Endothelial cell of umbilical vein (primary cell): Measurements from ENCODE around the gene NPPA. TPM values are rescaled to one million over a fixed set of nuclear protein-coding genes. Genes with fewer than 3 reads are reported as not detected.

ENCODE experiments used
- BruUV-seq: library from RNA; stranded (reverse); fragments of 400-500 nt; replicated peaks from 2 replicates; lab custom pipeline; 2021; lab: Mats Ljungman, UMichigan
- CTCF ChIA-PET: fragments of 300-600, 350-600 bp; sonication (Branson Sonifier 250); formaldehyde crosslinking; loops from one replicate; lab custom pipeline; 2021; ENCODE audit warnings: antibody characterized with exemption, inconsistent platforms; lab: Charles Lee
- POLR2A ChIA-PET: fragments of 300-600, 350-600 bp; sonication (Branson Sonifier 250); formaldehyde crosslinking; loops from one replicate; lab custom pipeline; 2021; ENCODE audit warnings: antibody characterized with exemption, inconsistent platforms; lab: Charles Lee
- DNase-seq: peaks from one replicate; pipeline ENCODE4 v3.0.0-alpha.2; 2011; ENCODE audit warnings: low read depth, low spot score
- FAIRE-seq: peaks from 2 replicates; lab custom pipeline; 2011; peaks lifted over from hg19 to GRCh38; lab: Jason Lieb, UNC
- H2AFZ ChIP-seq: 2 replicates; pipeline ENCODE4 v1.6.0; 2012; ENCODE audit warnings: low read depth, low read length, control low read depth, inconsistent platforms
- H3K27ac ChIP-seq: 2 replicates; pipeline ENCODE4 v1.5.1; 2011; ENCODE audit warnings: low read depth, mild to moderate bottlenecking, control low read depth, low read length, moderate library complexity; ENCODE audit not compliant: insufficient read depth
- H3K27me3 ChIP-seq, 2 experiments: 2 replicates each; pipeline versions ENCODE4 v1.6.0 to v1.6.1; 2011; ENCODE audit warnings: low read length in 2 of 2, mixed read lengths in 1 of 2; ENCODE audit not compliant: control insufficient read depth in 2 of 2, insufficient read depth in 2 of 2
- H3K36me3 ChIP-seq, 2 experiments: 2 replicates in 1 of 2; 3 replicates in 1 of 2; pipeline ENCODE4 v1.5.1; 2011; ENCODE audit warnings: low read length in 2 of 2, mild to moderate bottlenecking in 1 of 2, moderate library complexity in 1 of 2; ENCODE audit not compliant: control insufficient read depth in 2 of 2, insufficient read depth in 2 of 2; ENCODE audit errors: extremely low read depth in 1 of 2
- H3K4me1 ChIP-seq: 3 replicates; pipeline ENCODE4 v1.5.1; 2011; ENCODE audit warnings: mild to moderate bottlenecking, low read length; ENCODE audit not compliant: control insufficient read depth, insufficient read depth; ENCODE audit errors: extremely low read depth
- H3K4me2 ChIP-seq: 2 replicates; pipeline ENCODE4 v1.6.1; 2011; ENCODE audit warnings: low read length, control low read depth, mixed read lengths; ENCODE audit not compliant: insufficient read depth
- H3K4me3 ChIP-seq, 3 experiments: fragments of 200-600 bp in 1 of 3; sonication (generic), shearing (Covaris generic) in 1 of 3; replicated peaks in 1 of 3; 2 replicates each; pipeline ENCODE4 v1.5.1; 2011 to 2016; ENCODE audit warnings: control low read depth in 3 of 3, low read length in 3 of 3, mild to moderate bottlenecking in 2 of 3, inconsistent platforms in 1 of 3, low read depth in 1 of 3, moderate library complexity in 1 of 3; ENCODE audit not compliant: insufficient read depth in 1 of 3
- H3K79me2 ChIP-seq: 2 replicates; pipeline ENCODE4 v1.6.0; 2012; ENCODE audit warnings: low read length, inconsistent platforms; ENCODE audit not compliant: control insufficient read depth, insufficient read depth
- H3K9ac ChIP-seq: replicated peaks from 2 replicates; pipeline ENCODE3; 2011; ENCODE audit warnings: low read length, control low read depth; ENCODE audit not compliant: insufficient read depth; ENCODE audit errors: extremely low read depth
- H3K9me1 ChIP-seq: replicated peaks from 3 replicates; pipeline ENCODE4 v1.6.0; 2011; ENCODE audit warnings: mild to moderate bottlenecking, low read length; ENCODE audit not compliant: control insufficient read depth, insufficient read depth; ENCODE audit errors: extremely low read depth
- H3K9me3 ChIP-seq: replicated peaks from 2 replicates; pipeline ENCODE4 v1.5.1; 2012; ENCODE audit warnings: low read length, inconsistent platforms; ENCODE audit not compliant: control insufficient read depth, insufficient read depth
- H4K20me1 ChIP-seq: replicated peaks from 2 replicates; pipeline ENCODE3; 2011; ENCODE audit warnings: mild to moderate bottlenecking, low read length; ENCODE audit not compliant: control insufficient read depth, insufficient read depth; ENCODE audit errors: extremely low read depth
- EZH2 ChIP-seq: IDR thresholded peaks from 2 replicates; pipeline ENCODE4 v1.6.1; 2012; ENCODE audit warnings: borderline replicate concordance, low read depth, mild to moderate bottlenecking, moderate library complexity, low read length, inconsistent platforms; ENCODE audit not compliant: severe bottlenecking
- FOS ChIP-seq: IDR thresholded peaks from 2 replicates; pipeline ENCODE4 v1.6.1; 2011; ENCODE audit warnings: mild to moderate bottlenecking, low read length, moderate library complexity, borderline replicate concordance; ENCODE audit not compliant: insufficient read depth
- GATA2 ChIP-seq: IDR thresholded peaks from 2 replicates; pipeline ENCODE4 v1.7.0; 2011; ENCODE audit warnings: low read depth, mild to moderate bottlenecking, moderate library complexity, mixed read lengths, low read length; ENCODE audit not compliant: insufficient read length, insufficient read depth
- JUN ChIP-seq: IDR thresholded peaks from 2 replicates; pipeline ENCODE4 v1.6.1; 2011; ENCODE audit warnings: borderline replicate concordance, low read depth; ENCODE audit not compliant: insufficient read length, insufficient read depth
- MYC ChIP-seq: IDR thresholded peaks from one replicate; pipeline ENCODE4 v1.6.1; 2011; ENCODE audit warnings: mild to moderate bottlenecking, low read depth, low read length
- POLR2A ChIP-seq: IDR thresholded peaks from 2 replicates; pipeline ENCODE4 v1.6.1; 2012; ENCODE audit warnings: low read depth, mild to moderate bottlenecking, control low read depth, low read length
- POLR2AphosphoS5 ChIP-seq: IDR thresholded peaks from 2 replicates; pipeline ENCODE4 v1.6.1; 2012; ENCODE audit warnings: low read depth, mild to moderate bottlenecking, control low read depth, low read length, moderate library complexity; ENCODE audit not compliant: insufficient read depth
- dilution Hi-C: fragments of 300-500 bp; cut with MboI; formaldehyde crosslinking; loops from one replicate; pipeline ENCODE4 v1.15.0; 2019; ENCODE audit warnings: low sequenced_read_pairs; ENCODE audit not compliant: extremely low pct_ligation_motif_present
- intact Hi-C: fragments of 100-400 bp; cut with micrococcal nuclease; formaldehyde crosslinking; loops from one replicate; pipeline ENCODE4 v1.10.0; 2022
- polyA plus RNA-seq, 4 experiments: library from polyadenylated mRNA; depleted of rRNA in 3 of 4; stranded (reverse) in 3 of 4; unstranded in 1 of 4; fragments of >200 nt; gene quantifications; 2 replicates each; pipeline versions ENCODE4 v1.2.1 to v1.2.3, GENCODE V29; 2011 to 2012; ENCODE audit warnings: missing spikeins in 1 of 4
- total RNA-seq: library from RNA; stranded (reverse); gene quantifications from 2 replicates; pipeline ENCODE4 v1.2.3, GENCODE V29; 2021
- TF ChIP-seq, protein P1 (sequence below), 2 donors: IDR thresholded peaks; 1 replicate in 1 of 2; 2 replicates in 1 of 2; pipeline ENCODE4 v1.5.1; 2011; ENCODE audit warnings: low read length in 2 of 2, mild to moderate bottlenecking in 2 of 2, moderate library complexity in 2 of 2, control low read depth in 1 of 2, inconsistent platforms in 1 of 2, low read depth in 1 of 2; ENCODE audit not compliant: insufficient read depth in 1 of 2; ENCODE audit errors: extremely low read depth in 1 of 2
- TF ChIP-seq, protein P2 (sequence below): IDR thresholded peaks from 2 replicates; pipeline ENCODE4 v1.6.1; 2011; ENCODE audit not compliant: insufficient read depth, insufficient read length

NPPA gene
- total and polyA plus RNA-seq, 2 donors (not counting 3 experiments of a cell fraction or from before 2014, with no cell fraction given), result not detected

DNA sequence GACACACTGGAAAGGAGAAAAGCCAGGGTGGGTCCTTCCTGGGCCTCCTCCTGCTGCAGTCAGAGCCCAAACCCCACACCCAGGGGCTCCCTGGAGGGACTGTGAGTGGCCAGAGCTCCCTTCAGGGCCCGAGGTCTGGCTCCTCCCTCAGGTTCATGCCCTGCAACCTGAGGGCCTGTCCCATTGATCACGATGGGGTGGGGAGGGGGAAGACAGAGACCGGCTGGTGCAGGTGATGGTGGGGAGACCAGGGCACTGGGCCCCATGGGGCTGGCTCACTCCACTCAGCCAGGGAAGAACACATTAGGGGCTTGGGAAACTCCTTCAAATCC lies 41.3 kb upstream of the NPPA start:
- no TSS peak for BruUV-seq
- ChIA-PET POLR2A (interaction anchor here (1.9 kb wide), 1 partner anchor 19 kb away, joined by 8 read pairs; no protein-coding TSS in a partner anchor), CTCF (no interaction called here)
- Histone ChIP-seq H3K4me1 (no peaks in the 10 kb centered on the region), H4K20me1 (no peaks in the 10 kb centered on the region), H3K4me3 (no peak overlapping the region), H3K4me2 (no peak overlapping the region), H3K9me3 (no peaks in the 10 kb centered on the region), H3K9ac (no peak overlapping the region), H3K36me3 (no peaks in the 10 kb centered on the region), H3K9me1 (no peaks in the 10 kb centered on the region), H2AFZ (no peak overlapping the region), H3K27me3 (no peaks in the 10 kb centered on the region), H3K79me2 (no peaks in the 10 kb centered on the region), H3K27ac (no peak overlapping the region)
- FAIRE-seq, result no peak
- TF ChIP-seq, protein P1, sequence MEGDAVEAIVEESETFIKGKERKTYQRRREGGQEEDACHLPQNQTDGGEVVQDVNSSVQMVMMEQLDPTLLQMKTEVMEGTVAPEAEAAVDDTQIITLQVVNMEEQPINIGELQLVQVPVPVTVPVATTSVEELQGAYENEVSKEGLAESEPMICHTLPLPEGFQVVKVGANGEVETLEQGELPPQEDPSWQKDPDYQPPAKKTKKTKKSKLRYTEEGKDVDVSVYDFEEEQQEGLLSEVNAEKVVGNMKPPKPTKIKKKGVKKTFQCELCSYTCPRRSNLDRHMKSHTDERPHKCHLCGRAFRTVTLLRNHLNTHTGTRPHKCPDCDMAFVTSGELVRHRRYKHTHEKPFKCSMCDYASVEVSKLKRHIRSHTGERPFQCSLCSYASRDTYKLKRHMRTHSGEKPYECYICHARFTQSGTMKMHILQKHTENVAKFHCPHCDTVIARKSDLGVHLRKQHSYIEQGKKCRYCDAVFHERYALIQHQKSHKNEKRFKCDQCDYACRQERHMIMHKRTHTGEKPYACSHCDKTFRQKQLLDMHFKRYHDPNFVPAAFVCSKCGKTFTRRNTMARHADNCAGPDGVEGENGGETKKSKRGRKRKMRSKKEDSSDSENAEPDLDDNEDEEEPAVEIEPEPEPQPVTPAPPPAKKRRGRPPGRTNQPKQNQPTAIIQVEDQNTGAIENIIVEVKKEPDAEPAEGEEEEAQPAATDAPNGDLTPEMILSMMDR (IDR thresholded peaks at IDR 0.05; ENCODE audit: extremely low read depth in 1 of 2, insufficient read depth in 1 of 2, low read depth in 1 of 2, low read length in 2 of 2), result no peak
- TF ChIP-seq MYC (no peak), JUN (no peak), EZH2 (no peak), FOS (no peak), GATA2 (no peak), POLR2AphosphoS5 (no peak), POLR2A (no peak)
- TF ChIP-seq, protein P2, sequence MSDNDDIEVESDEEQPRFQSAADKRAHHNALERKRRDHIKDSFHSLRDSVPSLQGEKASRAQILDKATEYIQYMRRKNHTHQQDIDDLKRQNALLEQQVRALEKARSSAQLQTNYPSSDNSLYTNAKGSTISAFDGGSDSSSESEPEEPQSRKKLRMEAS, result no peak
- DNase-seq, result no peak
- intact Hi-C loops (no loop called here), dilution Hi-C loops (no loop called here)
